Measurements from ENCODE around the gene MYH10. TPM values are rescaled to one million over a fixed set of nuclear protein-coding genes. Genes with fewer than 3 reads are reported as not detected.

MYH10 gene
- total RNA-seq, 5 donors from 2014 or later (not counting 1 experiment from before 2014, with no cell fraction given) = 1.3 to 2.8 (median 2.1) TPM

DNA sequence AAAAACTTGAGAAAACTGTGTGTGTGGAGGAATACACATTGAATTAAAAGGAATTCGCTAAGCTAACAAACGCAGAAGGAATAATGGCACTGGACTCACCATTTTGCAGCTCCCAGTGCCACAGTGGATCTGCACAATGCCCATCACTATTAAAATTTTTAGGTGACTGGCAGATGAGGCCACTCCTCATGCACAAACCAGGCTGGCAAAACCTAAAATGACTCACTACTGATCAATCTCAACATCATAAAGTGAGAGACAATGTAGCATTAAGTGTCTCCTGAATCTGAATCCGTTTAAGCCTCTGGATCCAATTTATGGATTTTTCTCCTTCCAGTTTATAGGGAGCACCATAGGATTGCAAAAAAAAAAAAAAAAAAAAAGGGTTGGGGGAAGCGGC lies 20.6 kb downstream of the MYH10 start:
- H3K4me1 ChIP-seq (ENCODE audit: control insufficient read depth in 1 of 2, extremely low read depth in 1 of 2, insufficient read depth in 2 of 2, low read length in 2 of 2) = no peaks in the 10 kb centered on the region
- H3K9me3 ChIP-seq = no peaks in the 10 kb centered on the region
- ChIA-PET POLR2A (no interaction called here), CTCF (no interaction called here)
- Mint-ChIP-seq H3K9me3 (peaks cover 0 to 4% (median 0%) of the 10 kb centered on the region in 3 donors), H3K27ac (no peak overlapping the region), H3K4me1 (no peaks in the 10 kb centered on the region), H3K4me3 (no peak overlapping the region), H3K36me3 (no peaks in the 10 kb centered on the region), H3K27me3 (peaks cover 0 to 20% of the 10 kb centered on the region in 2 donors)
- WGBS (ENCODE audit: insufficient coverage) = no CpG with 5 or more reads among the region's 4 CpGs
- no peaks in the 10 kb centered on the region for H3K36me3 ChIP-seq (ENCODE audit: control insufficient read depth in 2 of 2, extremely low read depth in 1 of 2, insufficient read depth in 1 of 2, low read length in 1 of 2)
- peaks cover 0 to 7% of the 10 kb centered on the region in 2 experiments for H3K27me3 ChIP-seq (replicated peaks in 1 of 2; ENCODE audit: control insufficient read depth in 2 of 2, extremely low read depth in 1 of 2, insufficient read depth in 2 of 2, low read length in 1 of 2)
- no peak for DNase-seq
- no peak overlapping the region for H3K4me3 ChIP-seq (ENCODE audit: control insufficient read depth in 1 of 2, extremely low read depth in 1 of 2, low read length in 1 of 2)
- no peak for ATAC-seq (replicated peaks in 1 of 4)
- no peak overlapping the region for H3K27ac ChIP-seq (ENCODE audit: low read length)

DNA sequence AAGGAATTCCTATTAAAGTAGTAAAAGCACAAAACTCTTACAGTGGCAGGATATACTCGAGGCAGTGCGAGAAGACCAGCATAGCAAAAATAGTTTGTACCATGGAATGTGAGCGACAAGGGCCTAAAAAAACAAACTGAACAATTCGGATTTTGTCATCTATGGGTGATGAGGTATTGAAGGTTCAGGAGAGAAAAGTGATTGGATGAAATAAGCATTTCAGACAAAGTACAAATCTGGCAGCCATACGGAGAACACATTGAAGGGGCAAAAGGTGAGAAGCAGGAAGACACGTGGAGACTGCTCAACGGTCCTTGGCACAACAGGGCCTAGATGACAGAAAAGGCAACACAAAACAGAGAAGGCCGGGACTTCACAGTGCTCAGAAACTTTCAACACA lies 22.5 kb downstream of the MYH10 start:
- H3K36me3 ChIP-seq (ENCODE audit: control insufficient read depth in 2 of 2, extremely low read depth in 1 of 2, insufficient read depth in 1 of 2, low read length in 1 of 2) = no peaks in the 10 kb centered on the region
- DNase-seq (no peak), ATAC-seq (replicated peaks in 1 of 4) (no peak)
- Mint-ChIP-seq H3K4me3 (no peak overlapping the region), H3K27ac (no peak overlapping the region), H3K4me1 (no peaks in the 10 kb centered on the region), H3K27me3 (peaks cover 2 to 21% of the 10 kb centered on the region in 2 donors), H3K36me3 (no peaks in the 10 kb centered on the region), H3K9me3 (peaks cover 0 to 4% (median 0%) of the 10 kb centered on the region in 3 donors)
- no peaks in the 10 kb centered on the region for H3K4me1 ChIP-seq (ENCODE audit: control insufficient read depth in 1 of 2, extremely low read depth in 1 of 2, insufficient read depth in 2 of 2, low read length in 2 of 2)
- CTCF ChIA-PET = no interaction called here
- no peak overlapping the region for H3K27ac ChIP-seq (ENCODE audit: low read length)
- POLR2A ChIA-PET = no interaction called here
- H3K27me3 ChIP-seq (replicated peaks in 1 of 2; ENCODE audit: control insufficient read depth in 2 of 2, extremely low read depth in 1 of 2, insufficient read depth in 2 of 2, low read length in 1 of 2) = peaks cover 0 to 7% of the 10 kb centered on the region in 2 experiments
- WGBS (ENCODE audit: insufficient coverage) = 82% methylated on average over 8 of the region's 8 CpGs
- no peaks in the 10 kb centered on the region for H3K9me3 ChIP-seq
- no peak overlapping the region for H3K4me3 ChIP-seq (ENCODE audit: control insufficient read depth in 1 of 2, extremely low read depth in 1 of 2, low read length in 1 of 2)

DNA sequence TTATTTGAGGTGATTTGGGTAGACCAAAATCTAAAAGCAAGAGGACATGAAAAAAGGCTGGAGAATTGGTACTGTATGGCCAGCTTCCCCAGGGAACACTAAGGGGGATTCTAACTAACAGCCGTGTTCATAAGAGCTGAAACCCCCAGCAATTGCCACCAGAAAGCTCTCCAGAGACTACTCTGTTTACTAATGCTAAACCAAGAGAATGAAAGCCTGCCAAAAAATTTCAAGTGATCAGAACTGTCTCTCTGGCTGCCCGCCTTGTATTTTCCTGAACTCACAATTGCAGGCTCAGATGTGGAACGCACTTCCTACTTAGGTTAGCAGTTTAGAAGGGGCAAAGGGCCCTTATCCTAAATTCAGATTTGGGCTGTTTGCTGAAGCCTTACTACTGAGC lies 24.1 kb downstream of the MYH10 start:
- no peaks in the 10 kb centered on the region for H3K4me1 Mint-ChIP-seq
- peaks cover 0 to 4% (median 0%) of the 10 kb centered on the region in 3 donors for H3K9me3 Mint-ChIP-seq
- DNase-seq = no peak
- Histone ChIP-seq H3K27me3 (replicated peaks in 1 of 2; ENCODE audit: control insufficient read depth in 2 of 2, extremely low read depth in 1 of 2, insufficient read depth in 2 of 2, low read length in 1 of 2) (peaks cover 0 to 3% of the 10 kb centered on the region in 2 experiments), H3K4me3 (ENCODE audit: control insufficient read depth in 1 of 2, extremely low read depth in 1 of 2, low read length in 1 of 2) (no peak overlapping the region), H3K36me3 (ENCODE audit: control insufficient read depth in 2 of 2, extremely low read depth in 1 of 2, insufficient read depth in 1 of 2, low read length in 1 of 2) (no peaks in the 10 kb centered on the region), H3K27ac (ENCODE audit: low read length) (no peak overlapping the region), H3K4me1 (ENCODE audit: control insufficient read depth in 1 of 2, extremely low read depth in 1 of 2, insufficient read depth in 2 of 2, low read length in 2 of 2) (no peaks in the 10 kb centered on the region), H3K9me3 (no peaks in the 10 kb centered on the region)
- no peak overlapping the region for H3K4me3 Mint-ChIP-seq
- CTCF ChIA-PET = no interaction called here
- no peak for ATAC-seq (replicated peaks in 1 of 4)
- POLR2A ChIA-PET = no interaction called here
- WGBS (ENCODE audit: insufficient coverage) = 79% methylated on average over 3 of the region's 3 CpGs
- H3K36me3 Mint-ChIP-seq = no peaks in the 10 kb centered on the region
- H3K27me3 Mint-ChIP-seq = peaks cover 4 to 12% of the 10 kb centered on the region in 2 donors
- H3K27ac Mint-ChIP-seq = no peak overlapping the region

DNA sequence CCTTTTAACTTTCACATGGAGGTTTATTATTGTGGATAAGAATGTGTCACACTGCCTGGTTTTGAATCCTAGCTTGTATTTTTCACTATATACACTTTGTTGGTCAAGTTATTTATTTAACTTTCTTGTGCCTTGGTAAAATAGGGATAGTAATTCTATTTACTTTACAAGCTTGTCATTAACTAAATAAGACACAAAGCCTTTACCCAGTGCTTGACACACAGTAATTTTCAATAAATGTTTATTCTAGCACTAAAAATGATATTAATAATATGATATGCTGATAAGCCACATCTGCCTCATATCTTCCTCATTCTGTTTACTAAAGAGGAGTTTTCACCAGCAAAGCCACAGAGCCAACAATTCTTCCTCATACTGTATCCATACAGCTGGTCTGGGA lies 27.8 kb downstream of the MYH10 start:
- no peaks in the 10 kb centered on the region for H3K9me3 Mint-ChIP-seq
- no peak overlapping the region for H3K4me3 Mint-ChIP-seq

DNA sequence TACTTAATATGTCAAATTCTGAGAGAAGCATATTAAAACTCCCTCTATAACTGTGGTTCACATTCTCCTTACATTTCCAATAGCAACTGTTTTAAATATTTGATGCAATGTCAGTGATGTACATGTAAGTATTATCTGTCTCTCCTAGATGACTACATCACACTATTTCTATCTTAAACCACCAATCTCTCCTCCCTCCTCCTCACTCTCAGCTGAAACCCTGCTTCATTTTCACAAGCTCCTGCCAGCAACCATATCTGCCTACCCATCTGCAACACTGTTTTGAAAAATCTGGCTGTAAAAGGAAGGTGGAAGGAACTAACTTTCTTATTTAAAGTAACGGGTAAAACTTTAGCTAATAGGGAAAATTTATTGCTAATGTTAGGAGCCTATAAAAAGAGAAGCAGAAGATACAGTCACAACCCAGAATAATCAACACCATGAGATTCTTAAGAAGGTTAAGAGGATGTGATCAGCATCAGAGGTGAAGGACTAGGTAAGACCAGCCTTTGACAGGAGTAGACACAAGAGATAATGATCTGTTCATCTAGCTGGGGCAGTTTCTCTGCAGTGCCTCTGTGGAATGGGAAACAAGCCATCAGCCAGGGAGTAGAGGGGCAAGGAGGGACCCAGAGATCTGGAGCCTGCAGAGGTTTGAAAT lies 31.0 kb downstream of the MYH10 start:
- WGBS (ENCODE audit: insufficient coverage) = no CpG with 5 or more reads among the region's 1 CpG
- no peak for ATAC-seq (replicated peaks in 1 of 4)

More for the DNA sequence above, 27.8 kb downstream of the MYH10 start:
- no peaks in the 10 kb centered on the region for H3K4me1 Mint-ChIP-seq
- ATAC-seq (replicated peaks in 1 of 4) = no peak
- Histone ChIP-seq H3K9me3 (no peaks in the 10 kb centered on the region), H3K36me3 (ENCODE audit: control insufficient read depth in 2 of 2, extremely low read depth in 1 of 2, insufficient read depth in 1 of 2, low read length in 1 of 2) (no peaks in the 10 kb centered on the region), H3K27ac (ENCODE audit: low read length) (no peak overlapping the region), H3K4me1 (ENCODE audit: control insufficient read depth in 1 of 2, extremely low read depth in 1 of 2, insufficient read depth in 2 of 2, low read length in 2 of 2) (no peaks in the 10 kb centered on the region), H3K27me3 (replicated peaks in 1 of 2; ENCODE audit: control insufficient read depth in 2 of 2, extremely low read depth in 1 of 2, insufficient read depth in 2 of 2, low read length in 1 of 2) (peaks cover 0 to 5% of the 10 kb centered on the region in 2 experiments), H3K4me3 (ENCODE audit: control insufficient read depth in 1 of 2, extremely low read depth in 1 of 2, low read length in 1 of 2) (no peak overlapping the region)
- H3K27me3 Mint-ChIP-seq = peaks cover 4 to 8% of the 10 kb centered on the region in 2 donors
- DNase-seq = no peak
- POLR2A ChIA-PET = no interaction called here
- H3K36me3 Mint-ChIP-seq = no peaks in the 10 kb centered on the region
- CTCF ChIA-PET = no interaction called here
- H3K27ac Mint-ChIP-seq = no peak overlapping the region

DNA sequence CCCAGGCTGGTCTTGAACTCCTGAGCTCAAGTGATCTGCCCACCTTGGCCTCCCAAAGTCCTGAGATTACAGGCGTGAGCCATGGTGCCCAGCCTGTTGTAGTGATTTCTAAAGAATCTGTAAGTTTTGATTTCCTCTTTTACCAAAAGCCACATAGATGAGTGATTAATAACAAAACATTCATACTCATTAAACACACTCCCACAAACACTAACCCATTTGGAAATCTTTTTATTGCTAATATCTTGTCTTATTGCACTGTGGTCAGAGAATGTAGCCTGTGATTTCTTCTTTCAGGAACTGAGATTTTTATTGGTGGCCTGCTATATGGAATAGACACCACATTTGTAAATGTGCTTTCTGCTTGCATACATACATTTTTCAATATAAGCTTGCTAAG lies 31.6 kb downstream of the MYH10 start:
- no peak overlapping the region for H3K27ac ChIP-seq (ENCODE audit: low read length)
- H3K4me1 ChIP-seq (ENCODE audit: control insufficient read depth in 1 of 2, extremely low read depth in 1 of 2, insufficient read depth in 2 of 2, low read length in 2 of 2) = no peaks in the 10 kb centered on the region
- no peaks in the 10 kb centered on the region for H3K9me3 ChIP-seq
- ChIA-PET CTCF (no interaction called here), POLR2A (interaction anchor here in 1 of 2 donors (0.6 kb wide), 1 partner anchor 367 kb away, joined by 3 read pairs; the partner anchor contains the start of gene PIK3R5)
- peaks cover 3 to 4% of the 10 kb centered on the region in 2 donors for H3K27me3 Mint-ChIP-seq
- no peaks in the 10 kb centered on the region for H3K9me3 Mint-ChIP-seq
- H3K36me3 ChIP-seq (ENCODE audit: control insufficient read depth in 2 of 2, extremely low read depth in 1 of 2, insufficient read depth in 1 of 2, low read length in 1 of 2) = no peaks in the 10 kb centered on the region
- peaks cover 0 to 7% of the 10 kb centered on the region in 2 experiments for H3K27me3 ChIP-seq (replicated peaks in 1 of 2; ENCODE audit: control insufficient read depth in 2 of 2, extremely low read depth in 1 of 2, insufficient read depth in 2 of 2, low read length in 1 of 2)
- DNase-seq (no peak), ATAC-seq (replicated peaks in 1 of 4) (no peak)
- no peaks in the 10 kb centered on the region for H3K4me1 Mint-ChIP-seq
- no peak overlapping the region for H3K4me3 ChIP-seq (ENCODE audit: control insufficient read depth in 1 of 2, extremely low read depth in 1 of 2, low read length in 1 of 2)
- no peaks in the 10 kb centered on the region for H3K36me3 Mint-ChIP-seq
- H3K27ac Mint-ChIP-seq = no peak overlapping the region
- no peak overlapping the region for H3K4me3 Mint-ChIP-seq
- WGBS (ENCODE audit: insufficient coverage) = no CpG with 5 or more reads among the region's 1 CpG

More for the DNA sequence above, 31.0 kb downstream of the MYH10 start:
- peaks cover 3 to 4% of the 10 kb centered on the region in 2 donors for H3K27me3 Mint-ChIP-seq
- H3K36me3 Mint-ChIP-seq = no peaks in the 10 kb centered on the region
- no peak overlapping the region for H3K4me3 Mint-ChIP-seq
- Histone ChIP-seq H3K9me3 (no peaks in the 10 kb centered on the region), H3K36me3 (ENCODE audit: control insufficient read depth in 2 of 2, extremely low read depth in 1 of 2, insufficient read depth in 1 of 2, low read length in 1 of 2) (no peaks in the 10 kb centered on the region), H3K27me3 (replicated peaks in 1 of 2; ENCODE audit: control insufficient read depth in 2 of 2, extremely low read depth in 1 of 2, insufficient read depth in 2 of 2, low read length in 1 of 2) (peaks cover 0 to 7% of the 10 kb centered on the region in 2 experiments), H3K4me3 (ENCODE audit: control insufficient read depth in 1 of 2, extremely low read depth in 1 of 2, low read length in 1 of 2) (no peak overlapping the region), H3K4me1 (ENCODE audit: control insufficient read depth in 1 of 2, extremely low read depth in 1 of 2, insufficient read depth in 2 of 2, low read length in 2 of 2) (no peaks in the 10 kb centered on the region), H3K27ac (ENCODE audit: low read length) (no peak overlapping the region)
- H3K9me3 Mint-ChIP-seq = no peaks in the 10 kb centered on the region
- CTCF ChIA-PET = no interaction called here
- no peak for DNase-seq
- no peaks in the 10 kb centered on the region for H3K4me1 Mint-ChIP-seq
- H3K27ac Mint-ChIP-seq = no peak overlapping the region
- POLR2A ChIA-PET = interaction anchor here in 1 of 2 donors (0.6 kb wide), 1 partner anchor 366 kb away, joined by 3 read pairs; the partner anchor contains the start of gene PIK3R5
